Naive thymus-derived CD4-positive, alpha-beta T cell (primary cell): ENCODE measurements around the gene HNRNPF. TPM values are rescaled to one million over a fixed set of nuclear protein-coding genes. Genes with fewer than 3 reads are reported as not detected.

Source experiments
- ATAC-seq: fragments of 150-1000 bp; cut with Tn5 transposase; 2 replicates; pipeline ENCODE4 v1.10.0; 2021; ENCODE audit warnings: mild to moderate bottlenecking, moderate library complexity
- CTCF ChIA-PET: fragments of 350-600 bp; sonication (Branson Sonifier 250); formaldehyde crosslinking; loops from one replicate; lab custom pipeline; 2021; ENCODE audit warnings: antibody characterized with exemption; lab: Charles Lee
- POLR2A ChIA-PET: fragments of 350-600 bp; sonication (Branson Sonifier 250); formaldehyde crosslinking; loops from one replicate; lab custom pipeline; 2021; ENCODE audit warnings: antibody characterized with exemption, inconsistent platforms; lab: Charles Lee
- DNase-seq, 9 donors: peaks; one replicate each; pipeline versions ENCODE4 v3.0.0 to v3.0.0-alpha.2; 2020 to 2022; ENCODE audit warnings: mixed read lengths in 1 of 9
- H3K27ac ChIP-seq: one replicate; pipeline ENCODE4 v1.7.0; 2013; ENCODE audit warnings: mild to moderate bottlenecking, low read depth, low read length, moderate library complexity
- H3K27me3 ChIP-seq, 2 donors: one replicate each; pipeline ENCODE4 v1.7.0; 2013; ENCODE audit warnings: low read length in 2 of 2, mild to moderate bottlenecking in 2 of 2, moderate library complexity in 2 of 2; ENCODE audit not compliant: control insufficient read depth in 2 of 2, insufficient read depth in 2 of 2
- H3K36me3 ChIP-seq, 3 experiments: 1 replicate in 2 of 3; 2 replicates in 1 of 3; pipeline ENCODE4 v1.7.0; 2013; ENCODE audit warnings: low read length in 3 of 3, mild to moderate bottlenecking in 3 of 3, moderate library complexity in 1 of 3; ENCODE audit not compliant: insufficient read depth in 3 of 3, control insufficient read depth in 2 of 3
- H3K4me1 ChIP-seq, 2 donors: one replicate each; pipeline ENCODE4 v1.7.0; 2013; ENCODE audit warnings: low read length in 2 of 2, mild to moderate bottlenecking in 2 of 2, moderate library complexity in 1 of 2; ENCODE audit not compliant: control insufficient read depth in 2 of 2, insufficient read depth in 2 of 2
- H3K4me3 ChIP-seq: 2 replicates; pipeline ENCODE4 v1.7.0; 2013; ENCODE audit warnings: mild to moderate bottlenecking, low read length
- H3K9me3 ChIP-seq, 3 experiments: 1 replicate in 2 of 3; 2 replicates in 1 of 3; pipeline ENCODE4 v1.7.0; 2013; ENCODE audit warnings: low read length in 3 of 3; ENCODE audit not compliant: control insufficient read depth in 2 of 3
- H3K27ac Mint-ChIP-seq, 9 donors: one replicate each; pipeline ENCODE4 v1.8.0; 2020 to 2022; ENCODE audit warnings: mixed read lengths in 9 of 9, mild to moderate bottlenecking in 8 of 9, moderate library complexity in 5 of 9, inconsistent platforms in 2 of 9
- H3K27me3 Mint-ChIP-seq, 5 donors: one replicate each; pipeline ENCODE4 v1.8.0; 2021 to 2022; ENCODE audit warnings: mixed read lengths in 5 of 5, mild to moderate bottlenecking in 1 of 5
- H3K36me3 Mint-ChIP-seq, 5 donors: one replicate each; pipeline ENCODE4 v1.8.0; 2020 to 2022; ENCODE audit warnings: mixed read lengths in 5 of 5, mild to moderate bottlenecking in 3 of 5, inconsistent platforms in 1 of 5
- H3K4me1 Mint-ChIP-seq, 7 donors: one replicate each; pipeline ENCODE4 v1.8.0; 2020 to 2022; ENCODE audit warnings: mixed read lengths in 7 of 7, mild to moderate bottlenecking in 3 of 7, inconsistent platforms in 1 of 7
- H3K4me3 Mint-ChIP-seq, 10 donors: one replicate each; pipeline ENCODE4 v1.8.0; 2020 to 2022; ENCODE audit warnings: mild to moderate bottlenecking in 10 of 10, mixed read lengths in 10 of 10, moderate library complexity in 6 of 10, inconsistent platforms in 2 of 10
- H3K9me3 Mint-ChIP-seq, 11 donors: one replicate each; pipeline ENCODE4 v1.8.0; 2020 to 2022; ENCODE audit warnings: mixed read lengths in 11 of 11, mild to moderate bottlenecking in 4 of 11, inconsistent platforms in 1 of 11, moderate library complexity in 1 of 11
- intact Hi-C, 2 donors: fragments of 100-400 bp; cut with micrococcal nuclease; formaldehyde crosslinking; loops; one replicate each; pipeline ENCODE4 v1.15.1; 2023
- polyA plus RNA-seq, 2 donors: library from polyadenylated mRNA; unstranded; fragments of 300-500 nt; fragmentation: Illumina TruSeq; gene quantifications; one replicate each; pipeline ENCODE4 v1.2.3, GENCODE V29; 2021
- total RNA-seq, 6 experiments: library from RNA in 5 of 6; stranded (reverse) in 5 of 6; gene quantifications; 1 replicate in 5 of 6; 2 replicates in 1 of 6; pipeline ENCODE4 v1.2.3 and lab custom pipeline; 2021 to 2026

Gene HNRNPF
- total and polyA plus RNA-seq, 7 experiments from 2014 or later = 88.1 to 449 (median 173) TPM

DNA sequence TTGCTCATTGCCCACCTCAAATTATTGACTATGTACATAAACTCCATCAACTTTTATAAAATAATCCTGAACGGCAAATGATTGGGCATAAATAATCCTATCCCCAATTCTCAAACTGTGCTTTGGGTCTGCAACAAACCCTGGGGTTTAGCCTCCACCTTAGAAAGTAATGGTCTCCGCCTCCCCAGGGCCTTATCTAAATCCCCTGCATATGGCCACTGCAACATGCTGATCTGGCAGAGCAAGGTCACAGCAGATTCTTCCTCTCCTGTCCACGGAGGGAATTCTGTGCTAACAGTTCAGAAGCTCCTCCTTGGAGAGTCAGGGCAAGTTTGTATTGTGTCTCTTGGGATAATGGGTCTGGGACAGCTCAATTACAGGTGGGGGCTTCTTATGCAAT is 19.1 kb downstream of the HNRNPF start:
- H3K4me1 Mint-ChIP-seq = peaks cover 38 to 82% (median 74%) of the 10 kb centered on the region in 7 donors
- POLR2A ChIA-PET = interaction anchor here (0.8 to 1.6 kb wide), 4 partner anchors 20 to 62 kb away, joined by 3 to 5 read pairs (median 4); no protein-coding TSS in a partner anchor

DNA sequence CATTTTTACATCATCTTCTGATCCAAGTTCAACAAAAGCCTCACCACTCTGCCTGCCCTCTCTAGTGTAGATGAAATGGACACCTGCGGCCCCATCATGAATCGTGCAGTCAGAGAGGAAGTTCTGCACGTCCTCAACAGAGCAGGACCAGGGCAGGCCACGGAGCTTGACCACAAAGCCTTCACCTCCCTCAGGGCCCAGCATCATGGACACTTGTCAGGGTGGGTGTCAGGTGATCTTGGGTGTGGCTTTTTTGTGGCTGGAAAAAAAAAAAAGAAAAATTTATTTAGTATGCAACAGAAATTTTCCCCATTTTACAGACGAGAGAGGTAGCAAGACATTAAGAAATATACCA is 21.3 kb downstream of the HNRNPF start:
- ATAC-seq = no peak
- H3K9me3 Mint-ChIP-seq = no peaks in the 10 kb centered on the region
- POLR2A ChIA-PET = interaction anchor here (0.6 kb wide), 1 partner anchor 557 kb away, joined by 3 read pairs; no protein-coding TSS in a partner anchor
- peak overlapping the region in 8 of 9 donors; percentile 3 to 65 (median 34) for H3K27ac Mint-ChIP-seq
- intact Hi-C loops = no loop called here
- peaks cover 27 to 63% (median 60%) of the 10 kb centered on the region in 7 donors for H3K4me1 Mint-ChIP-seq
- Histone ChIP-seq H3K27ac (peak overlapping the region; percentile 52), H3K4me3 (no peak overlapping the region), H3K36me3 (peaks cover 30 to 64% (median 35%) of the 10 kb centered on the region in 3 experiments), H3K27me3 (no peaks in the 10 kb centered on the region), H3K4me1 (peaks cover 24 to 32% of the 10 kb centered on the region in 2 donors), H3K9me3 (no peaks in the 10 kb centered on the region)
- H3K36me3 Mint-ChIP-seq = peaks cover 14 to 38% (median 16%) of the 10 kb centered on the region in 5 donors
- H3K4me3 Mint-ChIP-seq = no peak overlapping the region
- CTCF ChIA-PET = interaction anchor here (0.7 to 1.2 kb wide), 3 partner anchors 39 to 76 kb away, joined by 3 to 6 read pairs (median 5); no protein-coding TSS in a partner anchor
- DNase-seq = no peak
- H3K27me3 Mint-ChIP-seq = no peaks in the 10 kb centered on the region

More for the DNA sequence above, 19.1 kb downstream of the HNRNPF start:
- CTCF ChIA-PET = interaction anchor here (0.8 to 1.5 kb wide), 2 partner anchors 10 to 70 kb away, joined by 3 to 4 read pairs; no protein-coding TSS in a partner anchor
- H3K36me3 Mint-ChIP-seq = peaks cover 18 to 52% (median 30%) of the 10 kb centered on the region in 5 donors
- H3K4me3 ChIP-seq = no peak overlapping the region
- ATAC-seq = no peak
- H3K9me3 Mint-ChIP-seq = no peaks in the 10 kb centered on the region
- H3K36me3 ChIP-seq = peaks cover 38 to 85% (median 43%) of the 10 kb centered on the region in 3 experiments
- DNase-seq = no peak
- H3K27me3 ChIP-seq = no peaks in the 10 kb centered on the region
- H3K4me3 Mint-ChIP-seq = no peak overlapping the region
- peak overlapping the region; percentile 55 for H3K27ac ChIP-seq
- peak overlapping the region; percentile 44 to 86 (median 63) for H3K27ac Mint-ChIP-seq
- intact Hi-C loops = loop anchor here (1.0 to 2.0 kb wide), 2 partner anchors 72 to 73 kb away; no protein-coding TSS in a partner anchor
- peaks cover 24 to 42% of the 10 kb centered on the region in 2 donors for H3K4me1 ChIP-seq
- no peaks in the 10 kb centered on the region for H3K9me3 ChIP-seq
- no peaks in the 10 kb centered on the region for H3K27me3 Mint-ChIP-seq

GRCh38 chr10:43386981-43387677 is 21.9 kb downstream of the HNRNPF start:
- H3K27ac Mint-ChIP-seq = peak overlapping the region in 7 of 9 donors; percentile 3 to 77 (median 58)
- ATAC-seq (no peak), DNase-seq (no peak)
- H3K27me3 Mint-ChIP-seq = no peaks in the 10 kb centered on the region
- peaks cover 24 to 32% of the 10 kb centered on the region in 2 donors for H3K4me1 ChIP-seq
- H3K9me3 Mint-ChIP-seq = no peaks in the 10 kb centered on the region
- H3K4me3 ChIP-seq = no peak overlapping the region
- H3K9me3 ChIP-seq = no peaks in the 10 kb centered on the region
- peaks cover 12 to 33% (median 14%) of the 10 kb centered on the region in 5 donors for H3K36me3 Mint-ChIP-seq
- intact Hi-C loops = no loop called here
- H3K36me3 ChIP-seq = peaks cover 30 to 60% (median 32%) of the 10 kb centered on the region in 3 experiments
- peak overlapping the region; percentile 52 for H3K27ac ChIP-seq
- POLR2A ChIA-PET = interaction anchor here (0.7 kb wide), 1 partner anchor 77 kb away, joined by 3 read pairs; no protein-coding TSS in a partner anchor
- peak overlapping the region in 1 of 10 donors; percentile 5 for H3K4me3 Mint-ChIP-seq
- H3K4me1 Mint-ChIP-seq = peaks cover 22 to 57% (median 56%) of the 10 kb centered on the region in 7 donors
- CTCF ChIA-PET = interaction anchor here (0.7 to 1.2 kb wide), 2 partner anchors 40 to 77 kb away, joined by 3 to 6 read pairs; no protein-coding TSS in a partner anchor
- no peaks in the 10 kb centered on the region for H3K27me3 ChIP-seq

DNA sequence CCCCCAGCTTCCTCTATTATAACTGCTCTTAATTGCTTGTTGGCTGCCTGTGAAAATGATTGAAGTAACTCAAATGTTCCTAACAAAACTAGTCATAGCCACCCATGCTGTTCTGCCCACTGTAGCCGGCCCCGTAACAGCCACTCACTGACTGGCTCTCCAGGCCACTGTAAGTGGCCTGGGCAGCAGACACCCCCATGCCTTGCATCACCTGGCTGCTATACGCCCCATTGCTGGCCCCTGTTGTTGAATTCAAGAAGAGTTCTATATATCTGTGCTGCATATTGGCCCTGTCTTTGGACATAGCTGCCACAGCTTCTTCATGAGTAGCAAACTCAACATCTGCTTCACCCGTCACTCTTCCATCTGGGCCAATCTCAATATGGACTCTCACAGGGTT is 22.4 kb downstream of the HNRNPF start:
- Mint-ChIP-seq H3K4me3 (peak overlapping the region in 1 of 10 donors; percentile 5), H3K4me1 (peaks cover 22 to 54% (median 52%) of the 10 kb centered on the region in 7 donors), H3K27ac (peak overlapping the region in 6 of 9 donors; percentile 2 to 77 (median 20)), H3K36me3 (peaks cover 9 to 31% (median 14%) of the 10 kb centered on the region in 5 donors), H3K9me3 (no peaks in the 10 kb centered on the region), H3K27me3 (no peaks in the 10 kb centered on the region)
- peaks cover 30 to 55% (median 32%) of the 10 kb centered on the region in 3 experiments for H3K36me3 ChIP-seq
- no peaks in the 10 kb centered on the region for H3K9me3 ChIP-seq
- peaks cover 24 to 32% of the 10 kb centered on the region in 2 donors for H3K4me1 ChIP-seq
- no peak overlapping the region for H3K27ac ChIP-seq
- ChIA-PET CTCF (no interaction called here), POLR2A (interaction anchor here (0.7 to 1.2 kb wide), 5 partner anchors 10 to 77 kb away, joined by 3 to 4 read pairs (median 3); no protein-coding TSS in a partner anchor)
- no peaks in the 10 kb centered on the region for H3K27me3 ChIP-seq
- ATAC-seq = no peak
- no peak for DNase-seq
- intact Hi-C loops = no loop called here
- H3K4me3 ChIP-seq = no peak overlapping the region

DNA sequence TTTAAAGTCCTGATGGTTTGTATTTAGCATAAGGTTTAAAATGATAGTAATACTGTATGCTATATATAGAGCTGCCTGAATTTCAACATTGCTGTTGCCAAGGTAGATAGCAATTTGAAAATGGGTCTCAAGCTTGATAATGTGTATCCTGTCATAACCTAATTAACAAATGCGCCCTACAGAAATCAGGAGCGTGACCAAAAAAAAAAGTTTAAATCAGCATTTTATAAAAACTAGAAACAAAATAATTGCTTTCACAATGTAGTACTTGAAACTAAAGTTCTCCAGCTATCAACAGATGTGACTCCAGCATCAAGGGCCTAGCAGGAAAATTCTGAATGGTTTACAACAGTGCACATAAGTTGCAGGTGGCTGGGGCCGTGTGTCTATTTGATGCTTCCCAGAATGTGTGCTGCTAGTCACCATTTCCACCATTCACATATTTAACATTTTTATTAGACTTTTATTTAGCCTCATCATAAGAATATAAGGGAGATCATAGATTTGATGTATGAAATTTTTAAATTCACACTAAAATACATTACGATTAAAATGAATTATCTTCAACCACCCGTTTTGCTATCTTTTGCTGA is 23.5 kb downstream of the HNRNPF start:
- ChIA-PET POLR2A (interaction anchor here (1.0 to 1.2 kb wide), 4 partner anchors 22 to 51 kb away, joined by 3 to 4 read pairs (median 4); no protein-coding TSS in a partner anchor), CTCF (interaction anchor here (0.6 kb wide), 2 partner anchors 47 to 218 kb away, joined by 3 to 6 read pairs; no protein-coding TSS in a partner anchor)
- Mint-ChIP-seq H3K27me3 (no peaks in the 10 kb centered on the region), H3K36me3 (peaks cover 8 to 27% (median 14%) of the 10 kb centered on the region in 5 donors), H3K4me3 (no peak overlapping the region), H3K9me3 (no peaks in the 10 kb centered on the region), H3K27ac (peak overlapping the region in 4 of 9 donors; percentile 25 to 43 (median 32)), H3K4me1 (peaks cover 21 to 53% (median 45%) of the 10 kb centered on the region in 7 donors)
- no peaks in the 10 kb centered on the region for H3K27me3 ChIP-seq
- peak overlapping the region; percentile 24 for H3K27ac ChIP-seq
- H3K9me3 ChIP-seq = no peaks in the 10 kb centered on the region
- no peak overlapping the region for H3K4me3 ChIP-seq
- intact Hi-C loops = no loop called here
- peaks cover 27 to 44% (median 32%) of the 10 kb centered on the region in 3 experiments for H3K36me3 ChIP-seq
- ATAC-seq (no peak), DNase-seq (no peak)
- peaks cover 21 to 27% of the 10 kb centered on the region in 2 donors for H3K4me1 ChIP-seq
